Stimulated activated CD8-positive, alpha-beta memory T cell treated with anti-CD3 and anti-CD28 coated beads, Interleukin-12 subunit alpha, Interleukin-12 subunit beta, amount 100 ng/mL, for 24 hours (primary cell): ENCODE results near the gene ZG16.

Source experiments
- DNase-seq: peaks from one replicate; pipeline ENCODE4 v3.0.0-alpha.2; 2020; ENCODE audit errors: extremely low read depth

ZG16 gene

GRCh38 chr16:29809031-29809747 lies 31.1 kb downstream of the ZG16 start:
- no peak for DNase-seq

- no peak for DNase-seq
Measured at GRCh38 chr16:29809850-29810698, 32.0 kb downstream of the ZG16 start.

- no peak for DNase-seq
Measured at GRCh38 chr16:29810699-29811169, 32.7 kb downstream of the ZG16 start.

DNA sequence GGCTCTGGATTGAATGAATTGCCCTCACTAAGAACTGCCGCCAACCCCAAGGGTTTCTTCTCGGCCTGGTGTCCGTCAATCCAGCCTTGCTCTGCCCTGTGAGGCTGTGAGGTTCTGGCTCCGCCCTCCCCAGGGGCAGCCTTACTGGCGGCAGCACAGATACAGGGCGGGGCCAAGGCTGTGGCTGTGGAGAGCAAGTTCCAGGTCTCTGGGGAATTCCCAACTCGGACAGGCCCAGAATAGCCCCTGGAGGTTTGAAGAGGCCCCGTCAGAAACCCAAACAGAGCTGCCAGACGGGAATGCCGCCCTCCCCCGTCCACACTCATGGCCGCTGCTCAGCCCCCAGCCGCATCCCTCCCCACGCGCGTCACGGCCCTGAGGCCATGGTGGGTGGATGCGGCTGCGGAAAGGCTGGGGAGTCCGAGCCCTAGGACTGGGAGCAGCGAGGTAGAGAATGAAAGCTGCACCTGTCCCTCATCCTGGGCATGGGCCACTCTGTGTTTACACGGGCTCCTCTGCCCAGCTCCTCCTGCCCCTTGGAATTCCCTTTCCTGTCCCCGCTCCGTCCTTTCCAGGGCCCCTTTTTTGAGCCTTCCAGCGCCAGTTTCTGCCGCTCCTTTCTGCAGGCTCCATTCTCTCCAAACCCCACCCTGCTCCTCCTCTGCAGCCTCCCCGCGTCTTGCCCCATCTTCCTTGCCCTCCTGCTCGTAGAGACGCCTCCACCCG lies 33.3 kb downstream of the ZG16 start:
- no peak for DNase-seq

DNA sequence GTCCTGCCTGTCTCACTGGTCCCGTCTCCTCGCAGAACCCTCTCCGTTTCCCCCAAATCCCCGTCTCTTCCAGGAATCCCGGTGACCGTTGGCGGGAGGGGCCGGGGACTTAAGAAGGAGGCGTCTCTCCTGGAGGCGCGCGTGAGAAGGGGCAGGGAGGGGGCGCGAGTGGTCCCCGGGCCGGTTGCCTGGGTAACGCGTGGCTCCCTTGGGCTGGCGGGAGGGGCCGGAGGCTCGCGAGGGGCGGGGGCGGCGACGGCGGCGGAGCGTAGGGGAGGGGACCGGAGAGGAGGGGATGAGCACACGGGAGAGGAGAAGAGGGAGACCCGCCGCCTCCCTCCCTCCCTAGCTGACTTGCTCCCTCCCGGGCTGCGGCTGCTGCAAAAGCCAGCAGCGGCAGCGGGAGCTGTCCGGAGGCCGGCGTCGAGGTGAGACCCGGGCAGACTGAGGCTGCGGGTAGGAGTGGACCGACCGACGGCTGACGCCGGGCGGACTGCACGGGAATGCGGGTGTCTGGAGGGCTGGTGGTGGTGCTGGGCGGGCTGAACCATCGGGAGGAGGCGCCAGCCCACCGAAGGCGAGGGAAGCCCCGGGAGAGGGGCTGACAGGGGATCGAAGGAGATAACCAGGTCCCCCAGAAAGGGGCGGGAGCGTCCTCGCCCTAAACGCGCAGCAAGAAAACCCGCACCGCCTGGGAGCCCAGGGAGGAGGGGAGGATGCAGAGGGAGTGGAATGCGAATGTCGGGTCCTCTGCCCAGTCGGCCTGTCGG lies 34.0 kb downstream of the ZG16 start, which contains the start of gene PRRT2:
Gene PRRT2 (plus strand): TSS at position 298 of the 770 bp plus-strand sequence. CDS start 862 bp downstream, outside the sequence.
- DNase-seq = no peak

GRCh38 chr16:29812754-29813643 lies 34.9 kb downstream of the ZG16 start:
- no peak for DNase-seq

GRCh38 chr16:29813644-29814562 lies 35.8 kb downstream of the ZG16 start:
- no peak for DNase-seq

GRCh38 chr16:29814592-29814991 lies 36.5 kb downstream of the ZG16 start:
- no peak for DNase-seq

DNA sequence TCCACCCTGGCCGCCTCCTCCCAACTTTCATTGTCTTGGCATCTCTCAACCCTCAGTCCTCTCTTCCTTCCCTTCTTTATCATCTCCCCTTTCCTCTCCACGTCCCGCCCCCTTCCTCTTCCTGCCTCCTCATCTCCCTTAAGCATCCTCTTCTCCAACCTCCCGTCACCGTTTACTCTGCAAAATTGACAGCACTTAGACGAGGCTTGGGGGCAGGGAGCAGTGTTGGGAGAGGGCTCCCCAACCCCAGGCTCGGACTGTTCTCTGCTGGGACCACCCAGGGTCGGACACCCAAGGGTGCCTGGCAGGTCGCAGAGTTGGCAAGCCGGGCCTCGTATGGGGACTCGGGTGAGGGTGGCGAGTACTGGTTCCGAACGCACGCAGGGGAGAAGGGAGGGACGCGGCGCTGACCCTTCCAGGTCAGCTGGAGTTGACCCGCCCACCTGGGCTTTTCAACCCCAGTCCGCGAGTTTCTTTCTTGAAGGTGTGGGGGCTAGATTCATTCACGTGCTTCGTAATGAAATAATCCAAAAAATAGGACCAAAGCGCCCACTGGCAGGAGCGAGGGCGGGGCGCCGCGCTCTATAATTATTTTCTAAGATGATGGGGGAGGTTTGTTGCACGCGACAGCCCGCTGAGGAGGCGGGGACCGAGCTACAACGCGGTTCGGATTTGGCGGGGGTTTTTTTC lies 37.1 kb downstream of the ZG16 start:
- DNase-seq = no peak

DNA sequence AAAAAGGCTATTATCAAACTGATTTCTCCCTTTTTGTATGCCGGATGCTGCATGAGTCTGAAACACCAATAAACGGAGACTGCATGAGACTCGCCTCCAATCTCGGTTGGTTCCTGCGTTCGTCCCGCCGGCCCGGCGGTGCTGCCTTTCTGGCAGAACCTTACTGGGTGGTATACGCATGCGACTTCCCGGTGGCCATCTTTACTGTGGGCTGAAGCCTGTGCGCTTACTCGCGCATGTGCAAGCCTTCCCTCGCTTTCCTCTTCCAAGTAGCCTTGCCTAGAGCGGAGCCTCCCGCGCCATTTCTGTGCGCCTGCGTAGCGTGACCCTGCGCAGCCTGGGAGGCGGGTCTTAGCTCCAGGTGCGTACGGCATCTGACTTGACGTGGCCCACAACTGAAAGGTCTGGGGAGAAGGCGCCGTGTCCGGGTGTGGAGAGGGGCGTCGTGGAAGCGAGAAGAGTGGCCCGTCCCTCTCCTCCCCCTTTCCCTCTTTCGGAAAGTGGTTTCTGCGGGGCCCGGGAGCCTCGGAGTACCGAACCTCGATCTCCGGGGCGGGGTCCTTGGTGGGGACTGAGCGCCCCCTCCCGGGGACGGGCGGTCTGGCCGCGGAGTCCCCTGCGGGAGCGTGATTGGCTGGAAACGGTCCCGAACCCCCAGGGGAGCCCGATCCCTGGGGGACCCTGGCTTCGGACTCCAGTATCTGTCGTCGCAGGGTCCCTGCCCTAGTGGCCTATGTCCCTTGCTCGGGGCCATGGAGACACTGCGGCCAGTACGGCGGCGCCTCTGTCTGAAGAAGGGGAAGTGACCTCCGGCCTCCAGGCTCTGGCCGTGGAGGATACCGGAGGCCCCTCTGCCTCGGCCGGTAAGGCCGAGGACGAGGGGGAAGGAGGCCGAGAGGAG lies 38.0 kb downstream of the ZG16 start, which contains the start of gene PAGR1:
Gene PAGR1 (plus strand): TSS at position 360 of the 901 bp plus-strand sequence. CDS start 374 bp downstream, at position 734.
- DNase-seq = peak; percentile 91

GRCh38 chr16:29816694-29817441 lies 38.8 kb downstream of the ZG16 start:
- DNase-seq = no peak

DNA sequence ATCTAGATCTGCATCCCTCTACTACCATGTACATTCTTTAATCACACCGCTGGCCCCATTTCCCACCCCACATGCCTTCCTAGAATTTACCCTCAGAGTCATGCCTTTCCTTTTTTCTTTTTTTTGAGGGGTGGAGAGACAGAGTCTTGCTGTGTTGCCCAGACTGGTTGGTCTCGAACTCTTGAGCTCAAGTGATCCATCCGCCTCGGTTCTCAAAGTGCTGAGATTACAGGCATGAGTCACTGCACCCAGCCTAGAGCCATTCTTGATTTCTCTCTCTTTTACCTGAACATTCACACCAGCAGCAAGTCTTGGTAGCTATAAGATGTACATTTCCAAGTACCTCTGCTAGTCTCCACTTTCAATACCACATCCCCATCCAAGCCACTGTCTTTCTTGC lies 40.0 kb downstream of the ZG16 start:
- DNase-seq = no peak

DNA sequence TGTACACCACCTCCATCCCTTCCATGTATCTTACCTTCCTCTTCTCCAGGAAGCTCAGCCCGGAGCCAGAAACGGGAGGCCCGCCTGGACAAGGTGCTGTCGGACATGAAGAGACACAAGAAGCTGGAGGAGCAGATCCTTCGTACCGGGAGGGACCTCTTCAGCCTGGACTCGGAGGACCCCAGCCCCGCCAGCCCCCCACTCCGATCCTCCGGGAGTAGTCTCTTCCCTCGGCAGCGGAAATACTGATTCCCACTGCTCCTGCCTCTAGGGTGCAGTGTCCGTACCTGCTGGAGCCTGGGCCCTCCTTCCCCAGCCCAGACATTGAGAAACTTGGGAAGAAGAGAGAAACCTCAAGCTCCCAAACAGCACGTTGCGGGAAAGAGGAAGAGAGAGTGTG lies 41.5 kb downstream of the ZG16 start:
- no peak for DNase-seq

DNA sequence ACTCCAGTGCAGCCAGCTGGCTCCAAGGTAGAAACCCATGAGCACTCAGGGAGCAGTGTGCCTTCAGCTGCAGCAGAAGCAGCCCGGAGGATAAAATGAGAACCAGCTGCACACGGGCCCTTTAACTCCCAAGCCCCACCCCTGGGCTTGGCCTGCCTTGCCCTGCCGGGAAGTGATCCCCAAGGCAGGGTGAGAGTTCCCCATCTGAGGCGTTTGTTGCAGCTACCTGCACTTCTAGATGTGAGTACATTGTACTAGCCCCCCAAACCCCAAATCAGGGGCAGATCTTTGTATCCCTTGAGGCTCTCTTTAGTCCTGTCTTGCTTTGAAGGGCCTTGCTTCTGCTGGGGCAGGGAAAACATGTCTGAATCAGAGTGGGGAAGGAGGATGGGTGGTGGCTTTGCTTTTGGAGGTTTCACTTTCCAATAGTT lies 42.2 kb downstream of the ZG16 start, which contains the start of gene MVP:
Gene MVP (plus strand): TSS at position 192 of the 431 bp plus-strand sequence. CDS start 10,088 bp downstream, outside the sequence.
- DNase-seq = no peak

- DNase-seq = no peak
Measured at GRCh38 chr16:29820730-29821642, 42.9 kb downstream of the ZG16 start.
